LNCAP (cell line): Measurements from ENCODE around the gene CDK11B.

ENCODE experiments used
- CTCF ChIP-seq: fragments of 450-650 bp; IDR thresholded peaks from 2 replicates; pipeline ENCODE4 v1.5.1; 2017; ENCODE audit warnings: mild to moderate bottlenecking

CDK11B gene

GRCh38 chr1:1622010-1622787, 36.6 kb downstream of the CDK11B start:
- no peak for TF ChIP-seq CTCF

GRCh38 chr1:1621173-1622009, 37.4 kb downstream of the CDK11B start:
- no peak for TF ChIP-seq CTCF

GRCh38 chr1:1620433-1621139, 38.2 kb downstream of the CDK11B start:
- TF ChIP-seq CTCF: no peak

- TF ChIP-seq CTCF: peak; percentile 32; the same call in 1 of the 2 replicates
Measured at GRCh38 chr1:1619917-1620361, 38.9 kb downstream of the CDK11B start.

GRCh38 chr1:1618396-1619068, 40.3 kb downstream of the CDK11B start:
- no peak for TF ChIP-seq CTCF

GRCh38 chr1:1617925-1618324, 40.9 kb downstream of the CDK11B start:
- no peak for TF ChIP-seq CTCF

- TF ChIP-seq CTCF: no peak
Measured at GRCh38 chr1:1617516-1617915, 41.3 kb downstream of the CDK11B start.
